Fibroblast of lung (primary cell): ENCODE results near the gene CDV3.
"Not testable (repeated sequence)": the region's sequence is repeated elsewhere in the genome, so short reads cannot be mapped to it uniquely, and the experiment has no call there.

Experiments used
- CTCF ChIP-seq, 2 donors: IDR thresholded peaks in 1 of 2; conservative IDR thresholded peaks in 1 of 2; 1 replicate in 1 of 2; 2 replicates in 1 of 2; pipeline ENCODE4 v1.5.1; 2011 to 2012; ENCODE audit warnings: low read length in 2 of 2, control low read depth in 1 of 2, inconsistent platforms in 1 of 2, low read depth in 1 of 2, mild to moderate bottlenecking in 1 of 2
- EZH2 ChIP-seq: IDR thresholded peaks from 2 replicates; pipeline ENCODE4 v1.5.1; 2012; ENCODE audit warnings: low read length, control low read depth, mild to moderate bottlenecking; ENCODE audit errors: missing control alignments

DNA sequence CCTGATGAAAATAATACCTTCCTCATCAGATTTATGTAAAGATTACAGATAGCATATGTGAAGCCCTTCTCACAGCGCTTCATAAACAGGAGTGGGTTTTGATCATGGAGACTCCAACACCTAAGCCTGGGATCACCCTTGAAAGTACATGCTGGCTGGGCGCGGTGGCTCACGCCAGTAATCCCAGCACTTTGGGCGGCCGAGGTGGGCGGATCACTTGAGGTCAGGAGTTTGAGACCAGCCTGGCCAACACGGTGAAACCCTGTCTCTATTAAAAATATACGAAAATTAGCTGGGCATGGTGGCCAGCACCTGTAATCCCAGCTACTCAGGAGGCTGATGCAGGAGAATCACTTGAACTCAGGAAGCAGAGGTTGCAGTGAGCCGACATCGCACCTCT is 36.4 kb upstream of the CDV3 start:
- TF ChIP-seq CTCF (conservative IDR thresholded peaks at IDR 0.05 in 1 of 2, IDR thresholded peaks at IDR 0.05 in 1 of 2; ENCODE audit: low read depth in 1 of 2, low read length in 2 of 2); EZH2: not testable (repeated sequence)
